Measurements from ENCODE around the gene BZW1. TPM values are rescaled to one million over a fixed set of nuclear protein-coding genes. Genes with fewer than 3 reads are reported as not detected.

BZW1 gene
- total RNA-seq, 1 experiment from 2014 or later = 353 TPM

GRCh38 chr2:200845194-200845593 is 33.5 kb downstream of the BZW1 start:
- DNase-seq (ENCODE audit: unreplicated experiment) = no peak
- ChIA-PET POLR2A (interaction anchor here (1.6 kb wide), 1 partner anchor 19 kb away, joined by 8 read pairs; the partner anchor contains the start of gene CLK1), CTCF (interaction anchor here (0.6 to 1.9 kb wide), 3 partner anchors 10 to 837 kb away, joined by 3 to 7 read pairs (median 4); no protein-coding TSS in a partner anchor)
- intact Hi-C loops (cut with micrococcal nuclease) = no loop called here
- Mint-ChIP-seq H3K27ac (ENCODE audit: low read depth, unreplicated experiment) (no peak overlapping the region), H3K4me1 (ENCODE audit: insufficient read depth, unreplicated experiment) (no peaks in the 10 kb centered on the region), H3K4me3 (ENCODE audit: unreplicated experiment) (no peak overlapping the region), H3K9me3 (ENCODE audit: unreplicated experiment) (no peaks in the 10 kb centered on the region), H3K36me3 (ENCODE audit: insufficient read depth, unreplicated experiment) (peaks cover 15% of the 10 kb centered on the region), H3K27me3 (ENCODE audit: insufficient read depth, unreplicated experiment) (no peaks in the 10 kb centered on the region)
- no TSS peak for BruUV-seq (replicated peaks)
- TF ChIP-seq CTCF (IDR thresholded peaks at IDR 0.05; ENCODE audit: unreplicated experiment) = no peak

GRCh38 chr2:200845669-200846325 is 34.1 kb downstream of the BZW1 start:
- H3K36me3 Mint-ChIP-seq (ENCODE audit: insufficient read depth, unreplicated experiment) = peaks cover 21% of the 10 kb centered on the region
- no peaks in the 10 kb centered on the region for H3K27me3 Mint-ChIP-seq (ENCODE audit: insufficient read depth, unreplicated experiment)
- intact Hi-C loops (cut with micrococcal nuclease) = no loop called here
- ChIA-PET CTCF (interaction anchor here (0.6 to 1.9 kb wide), 2 partner anchors 133 to 838 kb away, joined by 3 to 7 read pairs; no protein-coding TSS in a partner anchor), POLR2A (interaction anchor here (0.6 to 1.6 kb wide), 2 partner anchors 18 to 1498 kb away, joined by 3 to 8 read pairs; partner anchors contain the start of gene CLK1)
- no TSS peak for BruUV-seq (replicated peaks)
- H3K4me3 Mint-ChIP-seq (ENCODE audit: unreplicated experiment) = no peak overlapping the region
- no peak overlapping the region for H3K27ac Mint-ChIP-seq (ENCODE audit: low read depth, unreplicated experiment)
- TF ChIP-seq CTCF (IDR thresholded peaks at IDR 0.05; ENCODE audit: unreplicated experiment) = no peak
- H3K9me3 Mint-ChIP-seq (ENCODE audit: unreplicated experiment) = no peaks in the 10 kb centered on the region
- no peaks in the 10 kb centered on the region for H3K4me1 Mint-ChIP-seq (ENCODE audit: insufficient read depth, unreplicated experiment)
- DNase-seq (ENCODE audit: unreplicated experiment) = no peak

GRCh38 chr2:200847269-200847668 is 35.6 kb downstream of the BZW1 start:
- no peak overlapping the region for H3K27ac Mint-ChIP-seq (ENCODE audit: low read depth, unreplicated experiment)

More at GRCh38 chr2:200847269-200847668, 35.6 kb downstream of the BZW1 start:
- H3K4me3 Mint-ChIP-seq (ENCODE audit: unreplicated experiment) = no peak overlapping the region
- intact Hi-C loops (cut with micrococcal nuclease) = no loop called here
- no peak for DNase-seq (ENCODE audit: unreplicated experiment)
- BruUV-seq (replicated peaks) = no TSS peak
- no peaks in the 10 kb centered on the region for H3K27me3 Mint-ChIP-seq (ENCODE audit: insufficient read depth, unreplicated experiment)
- ChIA-PET POLR2A (no interaction called here), CTCF (interaction anchor here (1.4 kb wide), 1 partner anchor 12 kb away, joined by 3 read pairs; no protein-coding TSS in a partner anchor)
- no peaks in the 10 kb centered on the region for H3K9me3 Mint-ChIP-seq (ENCODE audit: unreplicated experiment)
- H3K4me1 Mint-ChIP-seq (ENCODE audit: insufficient read depth, unreplicated experiment) = no peaks in the 10 kb centered on the region
- H3K36me3 Mint-ChIP-seq (ENCODE audit: insufficient read depth, unreplicated experiment) = peaks cover 35% of the 10 kb centered on the region
- TF ChIP-seq CTCF (IDR thresholded peaks at IDR 0.05; ENCODE audit: unreplicated experiment) = no peak

All from MCF 10A (cell line).